Measurements from ENCODE around the gene TIAM1.

DNA sequence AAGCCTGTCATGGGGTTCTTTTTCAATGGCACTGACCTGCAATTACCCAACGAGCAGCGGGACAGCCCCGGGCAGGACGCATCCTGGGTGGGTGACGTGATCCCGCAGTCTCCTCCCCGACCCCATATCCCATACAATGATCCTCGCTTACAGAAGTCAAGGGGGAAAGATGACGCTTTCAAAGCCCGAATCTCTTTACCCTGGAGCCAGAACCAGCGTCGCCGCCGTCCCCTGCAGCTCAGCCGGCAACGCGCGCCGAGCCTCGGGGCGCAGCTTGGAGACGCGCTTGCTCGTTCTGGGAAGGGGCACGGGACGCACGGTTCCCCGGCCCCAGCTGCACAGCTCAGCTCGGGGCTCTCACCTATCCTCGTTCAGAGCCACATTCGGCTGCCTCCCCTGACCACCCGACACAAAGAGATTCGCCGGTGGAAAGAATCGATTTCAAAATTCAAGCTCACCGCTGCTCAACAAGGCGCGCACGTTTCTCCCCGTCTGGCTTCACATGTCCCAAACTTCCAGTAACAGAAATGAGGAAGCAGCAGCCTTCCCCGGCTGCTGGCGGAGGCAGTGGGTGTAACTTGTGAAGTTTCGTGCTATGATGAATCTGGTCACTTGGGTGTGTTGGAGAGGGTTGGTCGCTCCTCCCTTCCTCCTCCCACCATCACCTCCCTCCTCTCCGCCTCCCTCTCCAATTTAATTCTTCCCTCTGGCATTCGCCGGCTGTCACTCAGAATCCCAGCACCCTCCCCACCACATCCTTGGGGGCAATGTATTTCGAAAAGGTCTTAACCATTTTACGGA is at the start of gene TIAM1:
- TF ChIP-seq, protein P1, sequence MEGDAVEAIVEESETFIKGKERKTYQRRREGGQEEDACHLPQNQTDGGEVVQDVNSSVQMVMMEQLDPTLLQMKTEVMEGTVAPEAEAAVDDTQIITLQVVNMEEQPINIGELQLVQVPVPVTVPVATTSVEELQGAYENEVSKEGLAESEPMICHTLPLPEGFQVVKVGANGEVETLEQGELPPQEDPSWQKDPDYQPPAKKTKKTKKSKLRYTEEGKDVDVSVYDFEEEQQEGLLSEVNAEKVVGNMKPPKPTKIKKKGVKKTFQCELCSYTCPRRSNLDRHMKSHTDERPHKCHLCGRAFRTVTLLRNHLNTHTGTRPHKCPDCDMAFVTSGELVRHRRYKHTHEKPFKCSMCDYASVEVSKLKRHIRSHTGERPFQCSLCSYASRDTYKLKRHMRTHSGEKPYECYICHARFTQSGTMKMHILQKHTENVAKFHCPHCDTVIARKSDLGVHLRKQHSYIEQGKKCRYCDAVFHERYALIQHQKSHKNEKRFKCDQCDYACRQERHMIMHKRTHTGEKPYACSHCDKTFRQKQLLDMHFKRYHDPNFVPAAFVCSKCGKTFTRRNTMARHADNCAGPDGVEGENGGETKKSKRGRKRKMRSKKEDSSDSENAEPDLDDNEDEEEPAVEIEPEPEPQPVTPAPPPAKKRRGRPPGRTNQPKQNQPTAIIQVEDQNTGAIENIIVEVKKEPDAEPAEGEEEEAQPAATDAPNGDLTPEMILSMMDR (IDR thresholded peaks at IDR 0.05), result no peak
- TF ChIP-seq POLR2A (IDR thresholded peaks at IDR 0.05) (no peak), EP300 (IDR thresholded peaks at IDR 0.05) (no peak)
